Measurements from ENCODE around the gene LCN2.

DNA sequence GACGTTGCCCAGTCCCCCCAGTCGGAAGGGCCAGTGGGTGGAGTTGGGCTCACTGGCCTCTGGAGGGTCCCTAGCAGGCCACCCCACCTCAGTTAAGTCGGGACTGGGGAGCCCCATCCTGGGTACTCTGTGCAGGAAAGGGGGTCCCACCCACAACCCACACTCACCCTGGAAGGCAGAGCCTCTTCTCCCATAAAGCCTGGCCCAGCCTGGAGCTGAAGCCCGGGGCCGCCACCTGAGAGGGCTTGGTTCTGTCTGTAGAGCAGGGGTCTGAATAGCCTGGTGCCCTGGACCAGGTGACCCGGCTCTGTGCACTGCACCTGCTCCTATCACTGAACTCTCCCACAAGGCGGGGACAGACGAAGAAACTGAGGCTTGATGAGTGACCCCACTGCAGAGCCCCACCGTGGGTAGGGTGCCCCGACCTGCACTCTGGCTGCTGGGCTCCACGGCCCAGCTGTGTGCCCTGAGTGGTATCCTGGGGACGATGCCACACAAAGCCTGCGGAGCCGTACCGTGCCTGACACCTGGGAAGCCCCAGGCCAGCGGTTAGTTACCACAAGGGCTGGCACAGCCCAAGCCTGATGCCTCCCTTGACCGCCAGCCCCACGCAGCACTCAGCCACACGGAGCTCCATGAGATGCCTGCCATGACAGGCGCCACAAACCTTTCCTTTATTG, 29.1 kb upstream of the LCN2 start:
- TF ChIP-seq, protein P1, sequence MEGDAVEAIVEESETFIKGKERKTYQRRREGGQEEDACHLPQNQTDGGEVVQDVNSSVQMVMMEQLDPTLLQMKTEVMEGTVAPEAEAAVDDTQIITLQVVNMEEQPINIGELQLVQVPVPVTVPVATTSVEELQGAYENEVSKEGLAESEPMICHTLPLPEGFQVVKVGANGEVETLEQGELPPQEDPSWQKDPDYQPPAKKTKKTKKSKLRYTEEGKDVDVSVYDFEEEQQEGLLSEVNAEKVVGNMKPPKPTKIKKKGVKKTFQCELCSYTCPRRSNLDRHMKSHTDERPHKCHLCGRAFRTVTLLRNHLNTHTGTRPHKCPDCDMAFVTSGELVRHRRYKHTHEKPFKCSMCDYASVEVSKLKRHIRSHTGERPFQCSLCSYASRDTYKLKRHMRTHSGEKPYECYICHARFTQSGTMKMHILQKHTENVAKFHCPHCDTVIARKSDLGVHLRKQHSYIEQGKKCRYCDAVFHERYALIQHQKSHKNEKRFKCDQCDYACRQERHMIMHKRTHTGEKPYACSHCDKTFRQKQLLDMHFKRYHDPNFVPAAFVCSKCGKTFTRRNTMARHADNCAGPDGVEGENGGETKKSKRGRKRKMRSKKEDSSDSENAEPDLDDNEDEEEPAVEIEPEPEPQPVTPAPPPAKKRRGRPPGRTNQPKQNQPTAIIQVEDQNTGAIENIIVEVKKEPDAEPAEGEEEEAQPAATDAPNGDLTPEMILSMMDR (IDR thresholded peaks at IDR 0.05) = no peak
- TF ChIP-seq POLR2A (IDR thresholded peaks at IDR 0.05) (no peak), POLR2AphosphoS5 (IDR thresholded peaks at IDR 0.05) (no peak)
